BLaER1 treated with 17β-estradiol and CSF1 and Interleukin-3, amounts not matched to agents 10 nM and 100 nM (cell line): ENCODE results near the gene AIFM1.

Experiments
- H3K27ac ChIP-seq, 11 experiments: shearing (Covaris generic); formaldehyde crosslinking; 2 replicates each; pipeline ENCODE4 v1.8.1; 2022
- H3K27me3 ChIP-seq, 11 experiments: shearing (Covaris generic); formaldehyde crosslinking; 2 replicates each; pipeline ENCODE4 v1.8.1; 2022
- H3K36me3 ChIP-seq, 11 experiments: shearing (Covaris generic); formaldehyde crosslinking; 2 replicates each; pipeline ENCODE4 v1.8.1; 2022
- H3K4me1 ChIP-seq, 10 experiments: shearing (Covaris generic); formaldehyde crosslinking; 2 replicates each; pipeline ENCODE4 v1.8.1; 2022
- H3K4me2 ChIP-seq, 11 experiments: shearing (Covaris generic); formaldehyde crosslinking; 2 replicates each; pipeline ENCODE4 v1.8.1; 2022
- H3K4me3 ChIP-seq, 10 experiments: shearing (Covaris generic); formaldehyde crosslinking; 2 replicates each; pipeline ENCODE4 v1.8.1; 2022
- H3K9ac ChIP-seq, 11 experiments: shearing (Covaris generic); formaldehyde crosslinking; 2 replicates each; pipeline ENCODE4 v1.8.1; 2022
- H3K9me3 ChIP-seq, 11 experiments: shearing (Covaris generic); formaldehyde crosslinking; replicated peaks in 1 of 11; 2 replicates each; pipeline ENCODE4 v1.8.1; 2022
- H4K20me1 ChIP-seq, 11 experiments: shearing (Covaris generic); formaldehyde crosslinking; 2 replicates each; pipeline ENCODE4 v1.8.1; 2022
- Cebpa-rat ChIP-seq, 11 experiments: shearing (Covaris generic); IDR thresholded peaks; 2 replicates each; pipeline ENCODE4 v1.8.1; 2022

AIFM1 gene

GRCh38 chrX:130165703-130166502, at the start of gene AIFM1:
AIFM1 (minus strand) TSS chrX:130165841; CDS start chrX:130165656, 185 bp downstream.
- Histone ChIP-seq H3K4me2 (peak within 1 kb of the TSS; percentile 66 to 85 (median 75)), H3K27ac (peak within 1 kb of the TSS; percentile 71 to 85 (median 76); a peak in 21 of 22 replicates), H3K9me3 (peaks cover 0 to 7% (median 0%) of the 10 kb centered on the region in 11 experiments; a peak in 9 of 22 replicates), H4K20me1 (peaks cover 0 to 17% (median 0%) of the 10 kb centered on the region in 11 experiments; a peak in 5 of 22 replicates), H3K9ac (peak within 1 kb of the TSS; percentile 72 to 84 (median 81)), H3K4me1 (peaks cover 11 to 42% (median 19%) of the 10 kb centered on the region in 10 experiments), H3K4me3 (peak within 1 kb of the TSS; percentile 61 to 77 (median 73)), H3K36me3 (no peaks in the 10 kb centered on the region), H3K27me3 (peaks cover 50 to 93% (median 77%) of the 10 kb centered on the region in 11 experiments)
- no peak for TF ChIP-seq Cebpa-rat (IDR thresholded peaks at IDR 0.05)

GRCh38 chrX:130213376-130213775, 47.7 kb upstream of the AIFM1 start:
- Histone ChIP-seq H4K20me1 (peaks cover 0 to 4% (median 0%) of the 10 kb centered on the region in 11 experiments; a peak in 2 of 22 replicates), H3K36me3 (peaks cover 19 to 95% (median 59%) of the 10 kb centered on the region in 11 experiments)
- TF ChIP-seq Cebpa-rat (IDR thresholded peaks at IDR 0.05) = no peak

GRCh38 chrX:130212371-130212770, 46.7 kb upstream of the AIFM1 start:
- H4K20me1 ChIP-seq = peaks cover 0 to 4% (median 0%) of the 10 kb centered on the region in 11 experiments; a peak in 2 of 22 replicates
- H3K4me2 ChIP-seq = no peak overlapping the region
- peaks cover 61 to 99% (median 92%) of the 10 kb centered on the region in 11 experiments for H3K27me3 ChIP-seq
- H3K36me3 ChIP-seq = peaks cover 19 to 95% (median 51%) of the 10 kb centered on the region in 11 experiments
- H3K9me3 ChIP-seq = peaks cover 0 to 10% (median 0%) of the 10 kb centered on the region in 11 experiments; a peak in 2 of 22 replicates
- no peaks in the 10 kb centered on the region for H3K4me1 ChIP-seq
- no peak overlapping the region for H3K4me3 ChIP-seq
- no peak overlapping the region for H3K27ac ChIP-seq
- no peak for TF ChIP-seq Cebpa-rat (IDR thresholded peaks at IDR 0.05)
- no peak overlapping the region for H3K9ac ChIP-seq

More at GRCh38 chrX:130213376-130213775, 47.7 kb upstream of the AIFM1 start:
- Histone ChIP-seq H3K4me2 (no peak overlapping the region), H3K9me3 (peaks cover 0 to 10% (median 0%) of the 10 kb centered on the region in 11 experiments; a peak in 2 of 22 replicates), H3K4me1 (no peaks in the 10 kb centered on the region), H3K27ac (no peak overlapping the region), H3K27me3 (peaks cover 64 to 98% (median 89%) of the 10 kb centered on the region in 11 experiments), H3K9ac (no peak overlapping the region), H3K4me3 (no peak overlapping the region)

GRCh38 chrX:130211415-130212186, 46.0 kb upstream of the AIFM1 start:
- H3K9me3 ChIP-seq = peaks cover 0 to 2% (median 0%) of the 10 kb centered on the region in 11 experiments; a peak in 1 of 22 replicates
- peaks cover 17 to 90% (median 43%) of the 10 kb centered on the region in 11 experiments for H3K36me3 ChIP-seq
- peaks cover 69 to 99% (median 96%) of the 10 kb centered on the region in 11 experiments for H3K27me3 ChIP-seq

GRCh38 chrX:130204647-130205046, 39.0 kb upstream of the AIFM1 start:
- Histone ChIP-seq H3K4me2 (no peak overlapping the region), H3K9me3 (no peaks in the 10 kb centered on the region), H3K27me3 (peaks cover 63 to 99% (median 95%) of the 10 kb centered on the region in 11 experiments), H3K27ac (no peak overlapping the region), H4K20me1 (peaks cover 0 to 4% (median 0%) of the 10 kb centered on the region in 11 experiments; a peak in 1 of 22 replicates), H3K4me3 (no peak overlapping the region), H3K4me1 (peaks cover 0 to under 1% (median 0%) of the 10 kb centered on the region in 10 experiments; a peak in 3 of 20 replicates), H3K9ac (no peak overlapping the region), H3K36me3 (peaks cover 0 to 49% (median 14%) of the 10 kb centered on the region in 11 experiments; a peak in 12 of 22 replicates)
- TF ChIP-seq Cebpa-rat (IDR thresholded peaks at IDR 0.05) = no peak

More at GRCh38 chrX:130211415-130212186, 46.0 kb upstream of the AIFM1 start:
- Histone ChIP-seq H3K27ac (no peak overlapping the region), H3K9ac (no peak overlapping the region), H4K20me1 (peaks cover 0 to 4% (median 0%) of the 10 kb centered on the region in 11 experiments; a peak in 2 of 22 replicates), H3K4me1 (no peaks in the 10 kb centered on the region), H3K4me2 (no peak overlapping the region), H3K4me3 (no peak overlapping the region)
- no peak for TF ChIP-seq Cebpa-rat (IDR thresholded peaks at IDR 0.05)

GRCh38 chrX:130197464-130197863, 31.8 kb upstream of the AIFM1 start:
- peaks cover 0 to 11% (median 0%) of the 10 kb centered on the region in 10 experiments; a peak in 3 of 20 replicates for H3K4me1 ChIP-seq
- no peaks in the 10 kb centered on the region for H3K9me3 ChIP-seq
- no peak overlapping the region for H3K4me3 ChIP-seq
- H3K27me3 ChIP-seq = peaks cover 55 to 94% (median 90%) of the 10 kb centered on the region in 11 experiments
- H3K4me2 ChIP-seq = no peak overlapping the region
- no peak overlapping the region for H3K9ac ChIP-seq
- no peak for TF ChIP-seq Cebpa-rat (IDR thresholded peaks at IDR 0.05)
- H4K20me1 ChIP-seq = peaks cover 0 to 4% (median 0%) of the 10 kb centered on the region in 11 experiments; a peak in 1 of 22 replicates
- H3K27ac ChIP-seq = no peak overlapping the region
- H3K36me3 ChIP-seq = peaks cover 0 to 11% (median 0%) of the 10 kb centered on the region in 11 experiments; a peak in 3 of 22 replicates

- H3K9me3 ChIP-seq = no peaks in the 10 kb centered on the region
- no peak overlapping the region for H3K4me3 ChIP-seq
- H3K27me3 ChIP-seq = peaks cover 45 to 86% (median 82%) of the 10 kb centered on the region in 11 experiments; a peak in 21 of 22 replicates
- H3K4me2 ChIP-seq = no peak overlapping the region
- no peak overlapping the region for H3K9ac ChIP-seq
- TF ChIP-seq Cebpa-rat (IDR thresholded peaks at IDR 0.05) = no peak
- H3K27ac ChIP-seq = no peak overlapping the region
- H3K4me1 ChIP-seq = peaks cover 0 to 11% (median 0%) of the 10 kb centered on the region in 10 experiments; a peak in 3 of 20 replicates
- peaks cover 0 to 4% (median 0%) of the 10 kb centered on the region in 11 experiments; a peak in 1 of 22 replicates for H4K20me1 ChIP-seq
- 0 out of 22 replicates have a peak, but pooled peaks cover 0 to 8% (median 0%) of the 10 kb centered on the region in 11 experiments for H3K36me3 ChIP-seq
Observed at GRCh38 chrX:130196466-130196865, 30.8 kb upstream of the AIFM1 start.

GRCh38 chrX:130190801-130191200, 25.2 kb upstream of the AIFM1 start:
- Histone ChIP-seq H3K27me3 (peaks cover 50 to 82% (median 74%) of the 10 kb centered on the region in 11 experiments), H3K4me2 (no peak overlapping the region), H3K27ac (no peak overlapping the region), H4K20me1 (peaks cover 0 to 5% (median 0%) of the 10 kb centered on the region in 11 experiments; a peak in 4 of 22 replicates), H3K9me3 (no peaks in the 10 kb centered on the region), H3K4me3 (no peak overlapping the region), H3K36me3 (no peaks in the 10 kb centered on the region), H3K4me1 (peaks cover 0 to 24% (median 9%) of the 10 kb centered on the region in 10 experiments; a peak in 12 of 20 replicates), H3K9ac (no peak overlapping the region)
- TF ChIP-seq Cebpa-rat (IDR thresholded peaks at IDR 0.05) = no peak
